Testis (tissue), 3 donors: ENCODE results near the gene LMO4. TPM values are rescaled to one million over a fixed set of nuclear protein-coding genes. Genes with fewer than 3 reads are reported as not detected.

ENCODE experiments used
- DNase-seq: peaks from one replicate; pipeline ENCODE4 v3.0.0-alpha.2; 2019
- H3K27ac ChIP-seq, 2 donors: fragments of 200-600 bp; sonication (generic); one replicate each; pipeline ENCODE4 v1.5.1; 2019
- H3K27me3 ChIP-seq: fragments of 200-600 bp; sonication (generic); one replicate; pipeline ENCODE4 v1.5.1; 2019
- H3K36me3 ChIP-seq: fragments of 200-600 bp; sonication (generic); one replicate; pipeline ENCODE4 v1.5.1; 2017; ENCODE audit warnings: low read depth; ENCODE audit errors: missing control alignments
- H3K4me1 ChIP-seq: fragments of 200-600 bp; sonication (generic); one replicate; pipeline ENCODE4 v1.5.1; 2019
- H3K4me3 ChIP-seq, 2 donors: fragments of 200-600 bp; sonication (generic); one replicate each; pipeline ENCODE4 v1.5.1; 2017 to 2019
- H3K9me3 ChIP-seq: fragments of 200-600 bp; sonication (generic); one replicate; pipeline ENCODE4 v1.5.1; 2017
- POLR2A ChIP-seq: fragments of 450-650 bp; IDR thresholded peaks from one replicate; pipeline ENCODE4 v1.6.1; 2017; ENCODE audit warnings: antibody characterized with exemption, mild to moderate bottlenecking, moderate library complexity
- WGBS, 2 donors: methylation state at CpG; one replicate each; pipeline ENCODE4 v1.1.5; 2018; 5-methylcytosine and 5-hydroxymethylcytosine counted together
- intact Hi-C: fragments of 100-400 bp; cut with DNase I; formaldehyde crosslinking; loops from one replicate; pipeline ENCODE4 v1.15.1; 2023; ENCODE audit warnings: low total_unique reads
- polyA plus RNA-seq: library from polyadenylated mRNA; stranded (reverse); fragments of 350-450 nt; fragmentation: Illumina TruSeq; extraction: RNeasy Lipid Tissue Mini Kit (QIAGEN cat#74804); gene quantifications from one replicate; pipeline ENCODE4 v1.2.3, GENCODE V29; 2014; ENCODE audit warnings: low read depth, low replicate concordance; ENCODE audit not compliant: insufficient read depth
- total RNA-seq, 2 donors: library from RNA; depleted of rRNA; stranded (reverse); fragments of >200 nt; gene quantifications; one replicate each; pipeline ENCODE4 v1.2.3, GENCODE V29; 2016
- TF ChIP-seq, protein P1 (sequence below), 3 experiments: fragments of 450-650 bp in 2 of 3; fragments of 200-600 bp in 1 of 3; sonication (generic) in 1 of 3; IDR thresholded peaks; one replicate each; pipeline ENCODE4 v1.5.1; 2016 to 2019; ENCODE audit warnings: antibody characterized with exemption in 3 of 3, mild to moderate bottlenecking in 2 of 3, moderate library complexity in 1 of 3

LMO4 gene
- total and polyA plus RNA-seq, 3 donors from 2014 or later, result 38.3 to 76.6 (median 65.6) TPM

DNA sequence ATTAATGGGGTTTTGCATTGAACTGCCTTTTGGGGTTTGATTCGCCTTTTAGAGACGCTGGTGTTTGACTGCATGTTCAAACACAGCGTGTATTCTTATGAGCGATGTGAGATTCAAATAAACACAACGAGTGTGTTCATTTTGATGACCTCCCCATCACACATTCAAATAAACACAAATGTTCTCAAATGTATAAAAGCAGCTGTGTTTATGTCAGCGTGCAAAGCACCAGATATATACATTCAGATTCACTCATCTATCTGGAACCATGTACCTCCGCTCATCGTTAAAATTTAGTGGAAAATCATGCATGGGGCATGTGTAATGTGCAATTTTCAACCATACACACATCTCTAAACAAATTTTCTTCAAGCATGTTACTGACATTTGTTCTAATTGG is 21.4 kb upstream of the LMO4 start:
- H3K4me1 ChIP-seq, result no peaks in the 10 kb centered on the region
- no peak overlapping the region for H3K27ac ChIP-seq
- 86 to 91% methylated on average over 8 of the region's 8 CpGs for WGBS, 2 donors
- no peaks in the 10 kb centered on the region for H3K27me3 ChIP-seq
- no peak for DNase-seq
- no peak overlapping the region for H3K4me3 ChIP-seq
- no peaks in the 10 kb centered on the region for H3K9me3 ChIP-seq
- intact Hi-C loops, result no loop called here
- no peak for TF ChIP-seq POLR2A
- H3K36me3 ChIP-seq, result no peaks in the 10 kb centered on the region

DNA sequence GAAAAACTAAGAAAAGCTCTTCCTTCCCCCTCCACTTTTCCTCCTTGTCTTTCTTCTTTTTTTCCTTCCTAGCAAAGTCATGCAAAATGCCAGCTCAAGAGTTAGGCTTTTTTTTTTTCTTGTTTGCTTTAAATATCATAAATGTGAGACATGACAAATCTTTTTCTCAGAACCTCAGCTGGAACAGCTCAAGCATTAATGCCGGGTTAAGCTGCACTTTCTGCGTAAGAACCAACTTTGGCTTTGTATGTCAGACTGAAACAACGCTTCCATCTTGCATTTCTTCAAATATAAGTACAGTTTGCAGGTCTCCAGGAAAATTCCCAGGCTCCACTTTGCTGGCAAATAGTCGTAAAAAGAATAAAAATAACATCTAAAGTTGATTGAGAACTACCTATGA is 20.7 kb upstream of the LMO4 start:
- no peak for DNase-seq
- H3K36me3 ChIP-seq, result no peaks in the 10 kb centered on the region
- no peaks in the 10 kb centered on the region for H3K4me1 ChIP-seq
- H3K4me3 ChIP-seq, result no peak overlapping the region
- 89 to 95% methylated on average over 4 of the region's 4 CpGs for WGBS, 2 donors
- no peak overlapping the region for H3K27ac ChIP-seq
- TF ChIP-seq, protein P1, sequence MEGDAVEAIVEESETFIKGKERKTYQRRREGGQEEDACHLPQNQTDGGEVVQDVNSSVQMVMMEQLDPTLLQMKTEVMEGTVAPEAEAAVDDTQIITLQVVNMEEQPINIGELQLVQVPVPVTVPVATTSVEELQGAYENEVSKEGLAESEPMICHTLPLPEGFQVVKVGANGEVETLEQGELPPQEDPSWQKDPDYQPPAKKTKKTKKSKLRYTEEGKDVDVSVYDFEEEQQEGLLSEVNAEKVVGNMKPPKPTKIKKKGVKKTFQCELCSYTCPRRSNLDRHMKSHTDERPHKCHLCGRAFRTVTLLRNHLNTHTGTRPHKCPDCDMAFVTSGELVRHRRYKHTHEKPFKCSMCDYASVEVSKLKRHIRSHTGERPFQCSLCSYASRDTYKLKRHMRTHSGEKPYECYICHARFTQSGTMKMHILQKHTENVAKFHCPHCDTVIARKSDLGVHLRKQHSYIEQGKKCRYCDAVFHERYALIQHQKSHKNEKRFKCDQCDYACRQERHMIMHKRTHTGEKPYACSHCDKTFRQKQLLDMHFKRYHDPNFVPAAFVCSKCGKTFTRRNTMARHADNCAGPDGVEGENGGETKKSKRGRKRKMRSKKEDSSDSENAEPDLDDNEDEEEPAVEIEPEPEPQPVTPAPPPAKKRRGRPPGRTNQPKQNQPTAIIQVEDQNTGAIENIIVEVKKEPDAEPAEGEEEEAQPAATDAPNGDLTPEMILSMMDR (IDR thresholded peaks at IDR 0.05), result no peak
- TF ChIP-seq POLR2A, result no peak
- H3K27me3 ChIP-seq, result no peaks in the 10 kb centered on the region
- H3K9me3 ChIP-seq, result no peaks in the 10 kb centered on the region
- intact Hi-C loops, result no loop called here

DNA sequence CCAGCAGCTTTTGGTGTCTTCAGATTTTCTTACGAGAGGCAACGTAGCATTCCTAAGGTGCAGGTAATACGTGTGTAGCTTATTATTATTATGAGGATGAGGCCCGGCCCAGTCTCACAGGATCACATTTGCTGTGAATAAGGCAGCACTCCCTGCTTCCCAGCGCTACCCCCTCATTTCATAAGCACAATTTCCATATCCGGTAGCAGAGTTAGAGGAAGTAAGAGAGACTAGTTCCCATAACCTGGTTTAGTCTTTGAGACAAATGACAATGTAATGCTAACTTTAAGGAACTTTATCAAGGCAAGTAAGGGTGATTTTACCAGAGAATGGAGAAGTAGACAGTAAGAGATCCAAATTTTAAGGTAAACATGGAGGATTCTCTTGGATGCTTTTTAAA is 14.6 kb upstream of the LMO4 start:
- WGBS, 2 donors, result 90 to 97% methylated on average over 6 of the region's 6 CpGs
- TF ChIP-seq, protein P1 (IDR thresholded peaks at IDR 0.05), result no peak
- no peak for TF ChIP-seq POLR2A
- H3K4me1 ChIP-seq, result no peaks in the 10 kb centered on the region
- no peak for DNase-seq
- H3K4me3 ChIP-seq, result no peak overlapping the region
- no peaks in the 10 kb centered on the region for H3K9me3 ChIP-seq
- intact Hi-C loops, result no loop called here
- H3K27ac ChIP-seq, result no peak overlapping the region
- no peaks in the 10 kb centered on the region for H3K27me3 ChIP-seq
- no peaks in the 10 kb centered on the region for H3K36me3 ChIP-seq

DNA sequence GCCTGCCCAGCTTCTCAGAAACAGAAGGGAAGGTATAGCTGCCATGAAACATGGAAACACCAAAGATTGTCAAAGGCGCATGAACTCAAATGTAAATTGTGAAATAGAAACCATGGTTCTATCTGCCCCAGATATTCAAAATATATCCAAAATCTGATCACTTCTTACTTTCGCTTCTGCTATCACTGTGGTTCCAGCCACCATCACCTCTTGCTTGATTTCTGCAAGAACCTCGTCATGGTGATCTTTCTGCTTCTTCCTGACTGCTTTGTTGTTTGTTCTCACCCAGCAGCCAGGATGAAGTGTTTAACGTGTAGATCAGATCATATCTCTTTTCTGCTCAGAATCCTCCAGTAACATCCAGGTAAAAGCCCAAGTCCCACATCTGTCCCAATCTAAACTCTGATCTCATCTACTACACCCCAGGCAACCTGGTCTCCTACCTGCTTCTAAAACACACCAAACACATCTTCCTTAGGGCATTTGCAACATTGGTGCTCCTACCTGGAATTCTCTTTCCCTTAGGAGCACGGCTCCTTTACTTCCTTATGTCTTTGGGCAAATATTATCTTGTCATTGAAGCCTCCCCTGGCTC is 10.5 kb upstream of the LMO4 start:
- H3K9me3 ChIP-seq, result no peaks in the 10 kb centered on the region

DNA sequence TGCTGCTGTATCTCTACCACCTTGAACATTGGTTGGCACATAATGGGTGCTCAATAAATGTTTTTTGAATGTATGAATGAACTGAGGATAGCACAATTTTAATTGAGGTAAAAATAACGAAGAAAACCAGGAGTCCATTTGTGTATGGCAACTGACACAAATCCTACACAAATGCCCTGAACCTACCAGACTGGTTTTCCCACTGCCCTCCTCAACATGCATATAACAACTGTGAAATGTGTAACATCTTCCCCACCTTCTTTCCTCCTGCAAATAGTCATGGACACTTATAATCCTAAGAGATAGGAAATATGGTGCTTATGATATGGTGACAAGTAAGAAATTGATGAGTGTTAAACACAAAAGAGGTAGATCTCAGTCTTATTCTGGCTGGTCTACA is 9.9 kb upstream of the LMO4 start:
- intact Hi-C loops, result no loop called here
- H3K9me3 ChIP-seq, result no peaks in the 10 kb centered on the region
- no peaks in the 10 kb centered on the region for H3K36me3 ChIP-seq
- no peaks in the 10 kb centered on the region for H3K27me3 ChIP-seq
- no peak overlapping the region for H3K27ac ChIP-seq
- no peaks in the 10 kb centered on the region for H3K4me1 ChIP-seq
- TF ChIP-seq POLR2A, result no peak
- TF ChIP-seq, protein P1 (IDR thresholded peaks at IDR 0.05), result no peak
- DNase-seq, result no peak
- H3K4me3 ChIP-seq, result no peak overlapping the region
- 90 to 97% methylated on average over 1 of the region's 1 CpG for WGBS, 2 donors

More for the DNA sequence above, 10.5 kb upstream of the LMO4 start:
- DNase-seq, result no peak
- 85 to 88% methylated on average over 5 of the region's 5 CpGs for WGBS, 2 donors
- Histone ChIP-seq H3K36me3 (no peaks in the 10 kb centered on the region), H3K27me3 (no peaks in the 10 kb centered on the region), H3K27ac (no peak overlapping the region), H3K4me1 (no peaks in the 10 kb centered on the region), H3K4me3 (no peak overlapping the region)
- TF ChIP-seq, protein P1 (IDR thresholded peaks at IDR 0.05), result no peak
- no peak for TF ChIP-seq POLR2A
- intact Hi-C loops, result no loop called here
